ENCODE measurements around the gene SORCS3.

SORCS3 gene

GRCh38 chr10:104780165-104780564 lies 139.1 kb downstream of the SORCS3 start:
- no peak for DNase-seq

GRCh38 chr10:104780946-104781595 lies 140.0 kb downstream of the SORCS3 start:
- no peak for DNase-seq

DNA sequence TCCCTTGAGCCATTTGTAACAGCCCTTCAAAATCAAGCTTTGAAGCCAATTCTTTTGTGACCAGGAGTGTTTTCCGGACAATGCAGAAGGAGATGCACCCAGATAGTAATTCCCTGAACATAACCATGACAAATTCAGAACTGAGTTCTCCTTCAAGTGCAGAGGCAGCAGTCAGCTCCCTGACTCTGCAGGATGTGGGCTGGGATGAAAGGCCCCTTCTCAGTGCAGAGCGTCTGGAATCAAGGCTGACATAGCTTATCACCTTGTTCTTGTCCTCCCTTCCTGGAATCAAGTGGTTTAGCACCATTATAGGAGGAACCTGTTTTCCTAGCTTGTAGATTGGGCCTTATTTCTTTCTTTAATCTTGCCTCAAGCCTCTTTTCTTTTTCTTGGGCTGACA lies 143.4 kb downstream of the SORCS3 start:
- no peak for DNase-seq

DNA sequence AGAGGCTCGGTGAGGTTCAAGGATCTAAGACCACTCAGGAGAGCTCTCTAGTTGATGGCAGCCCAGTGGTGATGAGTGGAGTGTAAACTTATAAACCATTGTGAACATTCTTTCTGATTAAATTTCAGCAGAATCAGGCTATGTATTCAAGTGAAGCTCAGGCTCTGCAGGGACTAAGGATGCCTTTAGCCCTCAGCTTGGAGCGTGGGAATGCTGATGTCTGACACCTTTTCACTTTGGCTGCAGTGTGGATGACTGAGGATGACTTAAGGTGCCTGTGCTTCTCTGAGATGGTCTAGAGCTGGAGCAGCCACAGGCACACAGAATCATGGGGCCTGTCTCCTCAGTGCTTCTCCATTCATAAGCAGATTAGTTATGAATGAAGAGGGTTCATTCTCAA lies 150.4 kb downstream of the SORCS3 start:
- no peak for DNase-seq

DNA sequence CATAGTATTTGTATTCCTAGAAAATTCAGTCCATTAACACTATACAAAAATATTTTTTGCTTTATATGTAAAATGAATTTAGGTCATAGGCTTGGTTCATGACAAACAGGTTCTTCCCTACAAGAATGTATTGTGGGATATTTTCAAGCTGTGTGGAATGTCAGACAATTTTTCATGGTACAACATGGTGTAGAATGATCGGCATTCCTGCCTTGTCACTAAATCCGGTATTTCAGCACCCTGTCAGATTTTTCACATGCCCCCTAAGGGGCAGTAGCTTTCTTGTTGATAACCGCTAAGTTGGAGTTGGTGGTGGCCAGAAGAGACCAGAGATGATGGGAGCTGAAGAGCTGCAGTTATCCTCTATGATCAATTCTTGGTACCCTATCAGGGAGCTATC lies 154.3 kb downstream of the SORCS3 start:
- no peak for DNase-seq

GRCh38 chr10:104796823-104797222 lies 155.7 kb downstream of the SORCS3 start:
- DNase-seq, result no peak

GRCh38 chr10:104802941-104803340 lies 161.9 kb downstream of the SORCS3 start:
- no peak for DNase-seq

GRCh38 chr10:104804880-104805279 lies 163.8 kb downstream of the SORCS3 start:
- no peak for DNase-seq

GRCh38 chr10:104806801-104807200 lies 165.7 kb downstream of the SORCS3 start:
- no peak for DNase-seq

GRCh38 chr10:104807581-104808310 lies 166.7 kb downstream of the SORCS3 start:
- no peak for DNase-seq

GRCh38 chr10:104809288-104810090 lies 168.4 kb downstream of the SORCS3 start:
- no peak for DNase-seq

- no peak for DNase-seq
Observed at GRCh38 chr10:104811166-104811565, 170.1 kb downstream of the SORCS3 start.

DNA sequence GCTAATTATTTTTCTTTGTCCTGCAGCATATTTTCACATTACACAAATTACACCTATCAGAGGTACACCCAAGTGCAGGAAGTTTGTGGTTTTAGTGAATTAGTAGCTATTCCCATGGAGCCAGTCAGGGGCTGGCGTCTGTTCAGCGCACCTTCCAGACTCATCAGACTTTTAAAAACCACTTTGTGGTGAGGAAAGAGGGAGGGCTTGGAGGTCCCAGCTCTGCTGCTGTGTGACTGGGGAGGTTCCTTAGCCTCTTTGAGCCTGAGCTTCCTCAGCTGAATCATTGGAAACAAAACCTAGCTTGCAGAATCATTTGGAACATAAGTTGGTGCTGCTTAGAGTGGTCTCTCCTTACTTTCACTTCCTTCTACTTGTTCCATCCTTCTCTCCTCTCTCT lies 175.4 kb downstream of the SORCS3 start:
- DNase-seq, result no peak

GRCh38 chr10:104819731-104820130 lies 178.6 kb downstream of the SORCS3 start:
- DNase-seq, result no peak

GRCh38 chr10:104822088-104822487 lies 181.0 kb downstream of the SORCS3 start:
- DNase-seq, result no peak

DNA sequence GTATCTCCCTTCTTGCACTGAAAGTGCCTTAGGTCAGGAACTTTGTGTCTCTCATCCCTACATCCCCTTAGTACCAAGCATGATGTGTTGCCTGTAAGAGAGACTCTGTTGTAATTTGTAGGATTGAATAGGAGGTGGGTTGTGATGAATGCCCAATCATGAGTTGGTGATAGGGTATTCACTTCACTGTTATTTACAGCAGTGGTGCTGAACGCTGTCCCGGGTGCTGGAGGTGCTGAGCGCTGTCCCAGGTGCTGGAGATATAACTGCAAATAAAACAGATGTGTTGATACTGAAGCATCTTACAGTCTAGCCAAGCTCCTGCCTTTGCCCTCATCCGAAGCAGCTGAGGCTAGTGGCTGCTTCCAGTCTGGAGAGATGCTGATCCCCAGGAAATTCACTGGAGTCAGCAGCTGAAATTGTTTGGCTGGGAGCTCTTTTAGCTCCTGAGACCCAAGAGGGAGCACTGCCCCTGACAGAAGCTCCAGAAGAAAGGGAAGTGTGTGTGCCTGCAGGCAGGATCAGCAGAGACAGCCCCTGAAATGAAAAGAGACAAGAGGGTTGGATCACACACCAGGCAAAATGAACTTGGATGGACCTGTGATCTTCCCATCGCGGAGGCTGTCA lies 183.4 kb downstream of the SORCS3 start:
- DNase-seq, result peak; percentile 68

- DNase-seq, result no peak
Observed at GRCh38 chr10:104831272-104831671, 190.2 kb downstream of the SORCS3 start.

GRCh38 chr10:104834580-104834979 lies 193.5 kb downstream of the SORCS3 start:
- DNase-seq, result no peak

GRCh38 chr10:104835422-104835821 lies 194.3 kb downstream of the SORCS3 start:
- DNase-seq, result no peak

GRCh38 chr10:104842704-104843103 lies 201.6 kb downstream of the SORCS3 start:
- DNase-seq, result no peak

DNA sequence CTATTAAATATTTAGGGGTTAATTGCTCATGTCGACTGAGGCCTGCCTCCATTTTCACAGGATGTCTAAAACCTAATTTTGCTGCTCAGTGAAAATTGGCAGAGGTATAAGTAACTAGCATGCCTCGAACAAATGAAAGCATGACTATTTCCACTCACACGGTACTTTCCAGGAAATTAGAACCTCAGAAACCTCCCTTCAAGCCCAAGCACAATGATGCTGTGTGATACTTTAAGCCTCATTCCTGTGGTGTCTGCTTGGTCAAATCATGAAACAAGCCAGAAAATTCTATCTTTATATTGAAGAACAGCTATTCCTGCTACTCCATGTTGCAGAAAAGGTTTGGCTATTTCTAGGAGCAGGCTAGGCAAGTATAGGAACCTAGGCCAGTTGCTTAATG lies 203.0 kb downstream of the SORCS3 start:
- no peak for DNase-seq

- no peak for DNase-seq
Observed at GRCh38 chr10:104850023-104850422, 208.9 kb downstream of the SORCS3 start.

DNA sequence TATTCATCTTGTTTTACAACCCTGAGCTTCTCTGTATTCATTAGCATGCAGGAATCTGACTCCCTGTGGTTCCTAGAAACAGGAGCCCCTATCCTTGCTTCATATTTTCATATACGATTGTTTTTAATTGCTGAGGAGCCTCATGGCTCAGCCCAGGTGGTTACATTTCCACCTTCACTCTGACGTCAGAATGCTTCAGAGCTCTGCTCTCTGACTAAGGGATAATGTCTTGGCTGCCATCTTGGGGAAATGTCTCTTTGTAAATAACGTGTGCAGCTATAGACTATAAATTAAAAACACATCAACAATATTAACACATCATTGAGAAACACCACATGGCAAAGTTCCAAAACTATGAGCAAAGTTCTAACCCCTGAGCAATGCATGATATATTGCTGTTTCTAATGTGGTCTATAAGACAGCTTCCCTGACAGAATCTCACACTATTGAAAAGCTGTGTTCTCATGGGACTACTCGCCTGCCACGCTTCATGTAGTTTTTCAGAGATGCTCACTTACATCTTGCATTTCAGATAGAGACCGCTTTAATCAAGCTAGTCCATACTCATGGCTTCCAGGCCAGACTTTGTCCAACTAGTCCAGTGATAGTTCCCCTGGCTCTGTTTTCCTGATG lies 227.0 kb downstream of the SORCS3 start:
- no peak for DNase-seq
